Mucosa of rectum (tissue), 2 donors: ENCODE measurements around the gene PIK3CD.
"Not testable (repeated sequence)": the region's sequence is repeated elsewhere in the genome, so short reads cannot be mapped to it uniquely, and the experiment has no call there.

Experiments used
- H3K27ac ChIP-seq, 2 donors: one replicate each; pipeline ENCODE4 v1.7.0; 2013; ENCODE audit warnings: inconsistent platforms in 2 of 2, low read depth in 2 of 2, low read length in 2 of 2
- H3K27me3 ChIP-seq, 2 donors: one replicate each; pipeline ENCODE4 v1.7.0; 2013; ENCODE audit warnings: low read length in 2 of 2; ENCODE audit not compliant: control insufficient read depth in 2 of 2, insufficient read depth in 2 of 2
- H3K36me3 ChIP-seq, 2 donors: one replicate each; pipeline ENCODE4 v1.7.0; 2013; ENCODE audit warnings: low read length in 2 of 2; ENCODE audit not compliant: control insufficient read depth in 2 of 2, insufficient read depth in 2 of 2
- H3K4me1 ChIP-seq, 2 donors: one replicate each; pipeline ENCODE4 v1.7.0; 2013; ENCODE audit warnings: low read length in 2 of 2, mild to moderate bottlenecking in 1 of 2; ENCODE audit not compliant: control insufficient read depth in 2 of 2, insufficient read depth in 2 of 2
- H3K4me3 ChIP-seq, 2 donors: one replicate each; pipeline ENCODE4 v1.7.0; 2013; ENCODE audit warnings: low read length in 2 of 2
- H3K9ac ChIP-seq, 2 donors: one replicate each; pipeline ENCODE4 v1.7.0; 2013; ENCODE audit warnings: low read length in 2 of 2, low read depth in 1 of 2, mild to moderate bottlenecking in 1 of 2
- H3K9me3 ChIP-seq, 2 donors: one replicate each; pipeline ENCODE4 v1.7.0; 2013; ENCODE audit warnings: low read length in 2 of 2; ENCODE audit not compliant: control insufficient read depth in 2 of 2
- donor health status: healthy.
- donor health status: Normal muscosa, but diverticular disease.

The PIK3CD gene

GRCh38 chr1:9732123-9732971, 80.8 kb downstream of the PIK3CD start:
- Histone ChIP-seq H3K27ac (no peak overlapping the region), H3K4me3 (no peak overlapping the region), H3K9ac (no peak overlapping the region), H3K27me3 (no peaks in the 10 kb centered on the region), H3K9me3 (no peaks in the 10 kb centered on the region), H3K4me1 (no peaks in the 10 kb centered on the region), H3K36me3 (peaks cover 74 to 83% of the 10 kb centered on the region in 2 donors)

GRCh38 chr1:9733160-9733789, 81.7 kb downstream of the PIK3CD start:
- Histone ChIP-seq H3K36me3 (peaks cover 81 to 90% of the 10 kb centered on the region in 2 donors), H3K27me3 (no peaks in the 10 kb centered on the region), H3K27ac (no peak overlapping the region), H3K4me1 (no peaks in the 10 kb centered on the region), H3K9ac (no peak overlapping the region), H3K4me3 (no peak overlapping the region), H3K9me3 (no peaks in the 10 kb centered on the region)

- no peaks in the 10 kb centered on the region for H3K27me3 ChIP-seq
- H3K9ac ChIP-seq: no peak overlapping the region
- peaks cover 82 to 85% of the 10 kb centered on the region in 2 donors for H3K36me3 ChIP-seq
- no peak overlapping the region for H3K4me3 ChIP-seq
- H3K4me1 ChIP-seq: no peaks in the 10 kb centered on the region
- H3K27ac ChIP-seq: no peak overlapping the region
- no peaks in the 10 kb centered on the region for H3K9me3 ChIP-seq
Measured at GRCh38 chr1:9735800-9736199, 84.3 kb downstream of the PIK3CD start.

- Histone ChIP-seq H3K9ac (no peak overlapping the region), H3K27me3 (no peaks in the 10 kb centered on the region), H3K9me3 (no peaks in the 10 kb centered on the region), H3K4me3 (no peak overlapping the region), H3K27ac (no peak overlapping the region), H3K36me3 (peaks cover 82 to 85% of the 10 kb centered on the region in 2 donors), H3K4me1 (no peaks in the 10 kb centered on the region)
Measured at GRCh38 chr1:9736241-9736640, 84.7 kb downstream of the PIK3CD start.

GRCh38 chr1:9737057-9737456, 85.5 kb downstream of the PIK3CD start:
- H3K9me3 ChIP-seq: no peaks in the 10 kb centered on the region
- H3K9ac ChIP-seq: no peak overlapping the region
- no peak overlapping the region for H3K4me3 ChIP-seq
- H3K27me3 ChIP-seq: no peaks in the 10 kb centered on the region
- H3K27ac ChIP-seq: no peak overlapping the region
- peaks cover 77 to 84% of the 10 kb centered on the region in 2 donors for H3K36me3 ChIP-seq
- H3K4me1 ChIP-seq: no peaks in the 10 kb centered on the region

GRCh38 chr1:9737671-9738070, 86.1 kb downstream of the PIK3CD start:
- Histone ChIP-seq H3K4me3 (no peak overlapping the region), H3K27ac (no peak overlapping the region), H3K4me1 (no peaks in the 10 kb centered on the region), H3K9me3 (no peaks in the 10 kb centered on the region), H3K9ac (no peak overlapping the region), H3K27me3 (no peaks in the 10 kb centered on the region), H3K36me3 (peaks cover 73 to 79% of the 10 kb centered on the region in 2 donors)

GRCh38 chr1:9744106-9744799, 92.7 kb downstream of the PIK3CD start:
- Histone ChIP-seq H3K36me3 (peaks cover 46 to 61% of the 10 kb centered on the region in 2 donors), H3K4me1 (no peaks in the 10 kb centered on the region), H3K9me3 (no peaks in the 10 kb centered on the region), H3K27me3 (no peaks in the 10 kb centered on the region), H3K27ac (no peak overlapping the region), H3K4me3 (no peak overlapping the region), H3K9ac (no peak overlapping the region)

GRCh38 chr1:9746211-9746610, 94.7 kb downstream of the PIK3CD start:
- H3K9me3 ChIP-seq: no peaks in the 10 kb centered on the region
- H3K4me1 ChIP-seq: no peaks in the 10 kb centered on the region
- no peak overlapping the region for H3K4me3 ChIP-seq
- H3K9ac ChIP-seq: no peak overlapping the region
- H3K36me3 ChIP-seq: peaks cover 43 to 61% of the 10 kb centered on the region in 2 donors
- H3K27me3 ChIP-seq: no peaks in the 10 kb centered on the region
- H3K27ac ChIP-seq: no peak overlapping the region

- Histone ChIP-seq H3K4me3 (no peak overlapping the region), H3K27me3 (no peaks in the 10 kb centered on the region), H3K36me3 (peaks cover 44 to 63% of the 10 kb centered on the region in 2 donors), H3K9ac (no peak overlapping the region), H3K9me3 (no peaks in the 10 kb centered on the region), H3K27ac (no peak overlapping the region), H3K4me1 (no peaks in the 10 kb centered on the region)
Measured at GRCh38 chr1:9746651-9747050, 95.1 kb downstream of the PIK3CD start.

GRCh38 chr1:9748391-9748790, 96.9 kb downstream of the PIK3CD start:
- H3K4me1 ChIP-seq, H3K9me3 ChIP-seq: not testable (repeated sequence)
- H3K36me3 ChIP-seq: peaks cover 45 to 62% of the 10 kb centered on the region in 2 donors

More at GRCh38 chr1:9748391-9748790, 96.9 kb downstream of the PIK3CD start:
- not testable (repeated sequence) for H3K27ac ChIP-seq, H3K27me3 ChIP-seq, H3K4me3 ChIP-seq, H3K9ac ChIP-seq
